HepG2 (cell line): ENCODE measurements around the gene ARFGEF2. TPM values are rescaled to one million over a fixed set of nuclear protein-coding genes. Genes with fewer than 3 reads are reported as not detected.
A peak's percentile ranks its signal among the peaks of the same experiment; 100 is the strongest.

Experiments
- ATAC-seq: fragments of 200-7000 bp; cut with Tn5 transposase; 3 replicates; pipeline ENCODE4 v1.9.1; 2020; ENCODE audit warnings: mild to moderate bottlenecking, moderate library complexity
- BruUV-seq: library from RNA; stranded (reverse); fragments of 400-500 nt; replicated peaks from 2 replicates; lab custom pipeline; 2021; lab: Mats Ljungman, UMichigan
- CTCF ChIA-PET: fragments of 300-600 bp; formaldehyde crosslinking; extraction: SDS; loops from one replicate; lab custom pipeline; 2021; ENCODE audit warnings: low total read pairs, inconsistent platforms, low intra/inter-chr PET ratio; lab: Yijun Ruan, JAX
- POLR2A ChIA-PET: fragments of 350-600 bp; sonication (Branson Sonifier 250); formaldehyde crosslinking; loops from one replicate; lab custom pipeline; 2020; ENCODE audit warnings: antibody characterized with exemption, inconsistent platforms; lab: Yijun Ruan, JAX
- DNase-seq: peaks from one replicate; pipeline ENCODE4 v3.0.0-alpha.2; 2015; ENCODE audit warnings: low spot score
- FAIRE-seq: peaks from 3 replicates; lab custom pipeline; 2011; peaks lifted over from hg19 to GRCh38; lab: Jason Lieb, UNC
- H2AFZ ChIP-seq: one replicate; pipeline ENCODE4 v1.6.1; 2011; ENCODE audit warnings: low read length, inconsistent platforms
- H3K27ac ChIP-seq: fragments of 300-600 bp; 3 replicates; pipeline ENCODE4 v1.8.0; 2011; ENCODE audit warnings: mixed run types, mild to moderate bottlenecking, mixed read lengths, low read length, inconsistent platforms; ENCODE audit not compliant: insufficient read depth; ENCODE audit errors: extremely low read length
- H3K27me3 ChIP-seq, 2 experiments: fragments of 200-600 bp in 1 of 2; 2 replicates in 1 of 2; 3 replicates in 1 of 2; pipeline versions ENCODE4 v1.6.0 to v1.8.0; 2011; ENCODE audit warnings: low read length in 2 of 2, mild to moderate bottlenecking in 2 of 2, moderate library complexity in 2 of 2, inconsistent platforms in 1 of 2; ENCODE audit not compliant: insufficient read depth in 2 of 2, control insufficient read depth in 1 of 2
- H3K36me3 ChIP-seq, 2 experiments: fragments of 200-600 bp in 1 of 2; replicated peaks in 1 of 2; 2 replicates in 1 of 2; 3 replicates in 1 of 2; pipeline versions ENCODE4 v1.5.1 to v1.8.0; 2011; ENCODE audit warnings: low read length in 2 of 2, inconsistent platforms in 1 of 2; ENCODE audit not compliant: insufficient read depth in 2 of 2, control insufficient read depth in 1 of 2
- H3K4me1 ChIP-seq: 2 replicates; pipeline ENCODE4 v1.5.1; 2012; ENCODE audit warnings: low read length, inconsistent platforms; ENCODE audit not compliant: insufficient read depth
- H3K4me2 ChIP-seq: 2 replicates; pipeline ENCODE4 v1.6.0; 2011; ENCODE audit warnings: low read depth, low read length, inconsistent platforms
- H3K4me3 ChIP-seq, 3 experiments: fragments of 200-600 bp in 1 of 3; sonication (generic), shearing (Covaris generic) in 1 of 3; replicated peaks in 1 of 3; 2 replicates each; pipeline ENCODE4 v1.5.1; 2011 to 2016; ENCODE audit warnings: low read length in 3 of 3, inconsistent platforms in 2 of 3, low read depth in 2 of 3, mild to moderate bottlenecking in 2 of 3, control low read depth in 1 of 3, mixed read lengths in 1 of 3; ENCODE audit not compliant: insufficient read depth in 1 of 3
- H3K79me2 ChIP-seq: one replicate; pipeline ENCODE4 v1.6.1; 2011; ENCODE audit warnings: low read length, inconsistent platforms; ENCODE audit not compliant: insufficient read depth
- H3K9ac ChIP-seq: 2 replicates; pipeline ENCODE4 v1.6.0; 2011; ENCODE audit warnings: mild to moderate bottlenecking, low read depth, low read length, inconsistent platforms; ENCODE audit not compliant: insufficient read depth
- H3K9me3 ChIP-seq: 2 replicates; pipeline ENCODE4 v1.5.1; 2012; ENCODE audit warnings: mild to moderate bottlenecking, low read length
- H4K20me1 ChIP-seq: 2 replicates; pipeline ENCODE4 v1.6.0; 2011; ENCODE audit warnings: inconsistent platforms, mild to moderate bottlenecking, low read length, moderate library complexity; ENCODE audit not compliant: insufficient read depth
- ATRX ChIP-seq: sonication (generic); formaldehyde crosslinking; IDR thresholded peaks from 2 replicates; pipeline ENCODE4 v1.4.0; 2020; ENCODE audit warnings: missing genetic modification reagents, borderline replicate concordance
- ERF ChIP-seq: IDR thresholded peaks from 2 replicates; pipeline ENCODE4 v1.6.1; 2018; ENCODE audit warnings: missing biosample characterization, missing genetic modification reagents
- GATAD2A ChIP-seq: IDR thresholded peaks from 2 replicates; pipeline ENCODE4 v1.6.1; 2016
- HNF4G ChIP-seq, 2 experiments: sonication (generic) in 1 of 2; formaldehyde crosslinking in 1 of 2; IDR thresholded peaks; 2 replicates each; pipeline versions ENCODE4 v1.4.0 to v1.6.1; 2011 to 2020; ENCODE audit warnings: borderline replicate concordance in 2 of 2, low read depth in 2 of 2, mild to moderate bottlenecking in 2 of 2, low read length in 1 of 2, missing genetic modification reagents in 1 of 2, moderate library complexity in 1 of 2
- HOXA9 ChIP-seq: sonication (generic); formaldehyde crosslinking; IDR thresholded peaks from 2 replicates; pipeline ENCODE4 v1.8.1; 2022; ENCODE audit warnings: missing genetic modification reagents, mild to moderate bottlenecking, moderate library complexity, borderline replicate concordance
- NCOA2 ChIP-seq: sonication (generic); formaldehyde crosslinking; IDR thresholded peaks from 2 replicates; pipeline ENCODE4 v1.8.0; 2022; ENCODE audit warnings: inconsistent platforms
- NCOR1 ChIP-seq: fragments of 200-600 bp; sonication (generic); IDR thresholded peaks from 2 replicates; pipeline ENCODE4 v1.7.0; 2017; ENCODE audit warnings: antibody characterized with exemption, low read length, borderline replicate concordance
- NFIB ChIP-seq: sonication (generic); formaldehyde crosslinking; IDR thresholded peaks from 2 replicates; pipeline ENCODE4 v1.9.0; 2021; ENCODE audit warnings: missing genetic modification reagents, mild to moderate bottlenecking, borderline replicate concordance
- NR2F2 ChIP-seq: IDR thresholded peaks from 2 replicates; pipeline ENCODE4 v1.6.1; 2012; ENCODE audit warnings: low read depth, inconsistent platforms, borderline replicate concordance
- SKI ChIP-seq: fragments of 450-650 bp; IDR thresholded peaks from one replicate; pipeline ENCODE4 v1.6.1; 2018; ENCODE audit warnings: mild to moderate bottlenecking; ENCODE audit not compliant: partially characterized antibody
- TBX2 ChIP-seq: sonication (generic); formaldehyde crosslinking; IDR thresholded peaks from 2 replicates; pipeline ENCODE4 v1.5.0; 2020; ENCODE audit warnings: missing genetic modification reagents, mild to moderate bottlenecking, borderline replicate concordance
- ZNF121 ChIP-seq: sonication (generic); formaldehyde crosslinking; IDR thresholded peaks from 2 replicates; pipeline ENCODE4 v1.5.0; 2020; ENCODE audit warnings: mild to moderate bottlenecking, missing genetic modification reagents
- ZNF232 ChIP-seq: sonication (generic); formaldehyde crosslinking; IDR thresholded peaks from 2 replicates; pipeline ENCODE4 v1.4.0; 2020; ENCODE audit warnings: missing genetic modification reagents, borderline replicate concordance
- ZNF768 ChIP-seq: sonication (generic); formaldehyde crosslinking; IDR thresholded peaks from 2 replicates; pipeline ENCODE4 v1.4.0; 2020; ENCODE audit warnings: missing genetic modification reagents
- ZNF781 ChIP-seq: sonication (generic); formaldehyde crosslinking; IDR thresholded peaks from 2 replicates; pipeline ENCODE4 v1.5.1; 2020; ENCODE audit warnings: borderline replicate concordance, mild to moderate bottlenecking, missing genetic modification reagents; ENCODE audit errors: not compliant biosample characterization
- WGBS: methylation state at CpG from one replicate; pipeline ENCODE4 v1.1.6; 2017; ENCODE audit warnings: low lambda C conversion rate; 5-methylcytosine and 5-hydroxymethylcytosine counted together
- in situ Hi-C: cut with HindIII; loops from 2 replicates; pipeline ENCODE4 v1.10.0; 2017; ENCODE audit warnings: low pct_unique_long_range_greater_than_20kb; ENCODE audit not compliant: extremely low pct_ligation_motif_present
- intact Hi-C: fragments of 100-400 bp; cut with micrococcal nuclease; formaldehyde crosslinking; loops from one replicate; pipeline ENCODE4 v1.10.0; 2022; ENCODE audit not compliant: unreplicated experiment
- polyA plus RNA-seq, 8 experiments: library from polyadenylated mRNA; depleted of rRNA in 3 of 8; stranded (reverse) in 7 of 8; unstranded in 1 of 8; fragments of >200 nt; fragmentation: Illumina TruSeq in 4 of 8; extraction: Trizol in 4 of 8; gene quantifications; 2 replicates each; pipeline versions ENCODE4 v1.2.1 to v1.2.3, GENCODE V29; 2011 to 2016; ENCODE audit warnings: low read depth in 4 of 8, missing spikeins in 1 of 8, mixed read lengths in 1 of 8; ENCODE audit not compliant: insufficient read depth in 1 of 8
- total RNA-seq, 5 experiments: library from RNA; depleted of rRNA; stranded (reverse); fragments of >200 nt; fragmentation: Illumina TruSeq; extraction: Trizol; gene quantifications; 2 replicates each; pipeline ENCODE4 v1.2.3, GENCODE V29; 2016; ENCODE audit warnings: low read depth in 1 of 5
- TF ChIP-seq, protein P1 (sequence below): sonication (generic); formaldehyde crosslinking; IDR thresholded peaks from 2 replicates; pipeline ENCODE4 v1.5.0; 2020; ENCODE audit warnings: mild to moderate bottlenecking, missing genetic modification reagents
- TF ChIP-seq, protein P2 (sequence below): sonication (generic); formaldehyde crosslinking; IDR thresholded peaks from 2 replicates; pipeline ENCODE4 v1.4.0; 2020; ENCODE audit warnings: missing genetic modification reagents, low read depth, mild to moderate bottlenecking, borderline replicate concordance
- TF ChIP-seq, protein P3 (sequence below): sonication (generic); formaldehyde crosslinking; IDR thresholded peaks from 2 replicates; pipeline ENCODE4 v1.4.0; 2020; ENCODE audit warnings: mild to moderate bottlenecking, missing genetic modification reagents
- TF ChIP-seq, protein P4 (sequence below): sonication (generic); formaldehyde crosslinking; IDR thresholded peaks from 2 replicates; pipeline ENCODE4 v1.4.0; 2020; ENCODE audit warnings: mild to moderate bottlenecking, missing genetic modification reagents

ARFGEF2 gene
- total and polyA plus RNA-seq, 2 of the 13 experiments (the other 11 are each of a cell fraction or from before 2014, with no cell fraction given), result 44.0 to 60.8 TPM

DNA sequence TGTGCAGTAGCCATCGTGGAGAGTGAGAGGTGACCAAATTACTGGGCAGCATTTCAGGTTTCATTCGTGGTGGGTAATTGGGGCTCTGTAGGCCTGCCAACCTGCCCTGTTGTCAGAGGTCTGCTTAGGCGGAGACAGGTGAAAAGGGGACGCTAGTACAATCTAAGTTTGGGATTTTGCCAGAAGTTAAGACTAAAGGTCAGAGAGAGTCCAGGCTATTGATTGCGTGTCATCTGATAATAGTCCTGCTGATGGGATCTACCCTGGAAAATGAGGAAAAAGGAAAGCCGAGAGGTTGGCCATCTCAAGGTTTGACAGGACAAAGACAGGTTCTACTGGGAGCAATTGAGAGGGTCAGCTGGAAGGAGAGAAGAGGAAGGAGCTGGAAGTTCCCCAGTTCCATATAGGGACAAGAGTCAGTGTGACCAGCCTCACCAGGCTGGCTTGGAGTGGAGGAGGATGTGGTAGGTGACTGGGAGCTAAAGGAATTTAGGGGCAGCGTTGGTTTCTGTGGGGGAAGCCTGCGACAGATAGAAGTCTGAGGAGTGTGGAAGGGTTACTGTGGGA, 10.9 kb downstream of the ARFGEF2 start:
- FAIRE-seq (peak; percentile 61), DNase-seq (peak; percentile 80), ATAC-seq (peak; percentile 83)
- peak overlapping the region; percentile 54 for H3K4me2 ChIP-seq
- 34% methylated on average over 8 of the region's 8 CpGs for WGBS
- POLR2A ChIA-PET, result interaction anchor here (3.5 kb wide), 1 partner anchor 9 kb away, joined by 30 read pairs; the partner anchor contains the start of gene ARFGEF2
- no peak overlapping the region for H2AFZ ChIP-seq
- H3K27me3 ChIP-seq, result no peaks in the 10 kb centered on the region
- peak overlapping the region; percentile 39 for H3K27ac ChIP-seq
- CTCF ChIA-PET, result no interaction called here
- H3K79me2 ChIP-seq, result peaks cover 70% of the 10 kb centered on the region
- peaks cover 71% of the 10 kb centered on the region for H3K4me1 ChIP-seq
- no TSS peak for BruUV-seq
- H4K20me1 ChIP-seq, result peaks cover 69% of the 10 kb centered on the region
- in situ Hi-C loops, result no loop called here
- H3K9ac ChIP-seq, result no peak overlapping the region
- intact Hi-C loops, result no loop called here
- H3K9me3 ChIP-seq, result no peaks in the 10 kb centered on the region
- peak overlapping the region in 1 of 3 experiments; percentile 14; a peak in 1 of 6 replicates for H3K4me3 ChIP-seq
- peaks cover 0 to 3% of the 10 kb centered on the region in 2 experiments; a peak in 3 of 5 replicates for H3K36me3 ChIP-seq
- TF ChIP-seq HNF4G (IDR thresholded peaks at IDR 0.05; ENCODE audit: borderline replicate concordance, low read depth, low read length) (peak; percentile 78), HNF4G (CRISPR knock-in tag; IDR thresholded peaks at IDR 0.05; ENCODE audit: borderline replicate concordance, low read depth) (no peak; the same call in 1 of the 2 replicates), NFIB (CRISPR knock-in tag) (0 out of 2 replicates have a peak, but pooled peaks have one; percentile 35), NCOR1 (peak; percentile 65; the same call in 1 of the 2 replicates), GATAD2A (CRISPR knock-in tag) (peak; percentile 70), SKI (peak; percentile 47), ZNF768 (no peak), ATRX (no peak), NCOA2 (0 out of 2 replicates have a peak, but pooled peaks have one; percentile 24), ZNF232 (CRISPR knock-in tag) (peak; percentile 35; the same call in 1 of the 2 replicates), NR2F2 (peak; percentile 56; the same call in 1 of the 2 replicates), ZNF781 (CRISPR knock-in tag) (peak; percentile 45), TBX2 (CRISPR knock-in tag) (peak; percentile 47; the same call in 1 of the 2 replicates), HOXA9 (CRISPR knock-in tag) (no peak), ZNF121 (peak; percentile 74; the same call in 1 of the 2 replicates), ERF (CRISPR knock-in tag) (peak; percentile 45; the same call in 1 of the 2 replicates)
- TF ChIP-seq, protein P1, sequence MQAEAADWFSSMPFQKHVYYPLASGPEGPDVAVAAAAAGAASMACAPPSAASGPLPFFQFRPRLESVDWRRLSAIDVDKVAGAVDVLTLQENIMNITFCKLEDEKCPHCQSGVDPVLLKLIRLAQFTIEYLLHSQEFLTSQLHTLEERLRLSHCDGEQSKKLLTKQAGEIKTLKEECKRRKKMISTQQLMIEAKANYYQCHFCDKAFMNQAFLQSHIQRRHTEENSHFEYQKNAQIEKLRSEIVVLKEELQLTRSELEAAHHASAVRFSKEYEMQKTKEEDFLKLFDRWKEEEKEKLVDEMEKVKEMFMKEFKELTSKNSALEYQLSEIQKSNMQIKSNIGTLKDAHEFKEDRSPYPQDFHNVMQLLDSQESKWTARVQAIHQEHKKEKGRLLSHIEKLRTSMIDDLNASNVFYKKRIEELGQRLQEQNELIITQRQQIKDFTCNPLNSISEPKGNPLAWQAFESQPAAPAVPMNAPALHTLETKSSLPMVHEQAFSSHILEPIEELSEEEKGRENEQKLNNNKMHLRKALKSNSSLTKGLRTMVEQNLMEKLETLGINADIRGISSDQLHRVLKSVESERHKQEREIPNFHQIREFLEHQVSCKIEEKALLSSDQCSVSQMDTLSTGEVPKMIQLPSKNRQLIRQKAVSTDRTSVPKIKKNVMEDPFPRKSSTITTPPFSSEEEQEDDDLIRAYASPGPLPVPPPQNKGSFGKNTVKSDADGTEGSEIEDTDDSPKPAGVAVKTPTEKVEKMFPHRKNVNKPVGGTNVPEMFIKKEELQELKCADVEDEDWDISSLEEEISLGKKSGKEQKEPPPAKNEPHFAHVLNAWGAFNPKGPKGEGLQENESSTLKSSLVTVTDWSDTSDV, result no peak
- TF ChIP-seq, protein P2, sequence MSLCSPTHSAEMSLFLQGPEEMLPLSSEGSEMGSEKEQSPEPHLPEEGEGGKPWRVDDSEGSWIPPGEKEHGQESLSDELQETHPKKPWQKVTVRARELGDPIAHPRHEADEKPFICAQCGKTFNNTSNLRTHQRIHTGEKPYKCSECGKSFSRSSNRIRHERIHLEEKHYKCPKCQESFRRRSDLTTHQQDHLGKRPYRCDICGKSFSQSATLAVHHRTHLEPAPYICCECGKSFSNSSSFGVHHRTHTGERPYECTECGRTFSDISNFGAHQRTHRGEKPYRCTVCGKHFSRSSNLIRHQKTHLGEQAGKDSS (CRISPR knock-in tag), result no peak
- TF ChIP-seq, protein P3, sequence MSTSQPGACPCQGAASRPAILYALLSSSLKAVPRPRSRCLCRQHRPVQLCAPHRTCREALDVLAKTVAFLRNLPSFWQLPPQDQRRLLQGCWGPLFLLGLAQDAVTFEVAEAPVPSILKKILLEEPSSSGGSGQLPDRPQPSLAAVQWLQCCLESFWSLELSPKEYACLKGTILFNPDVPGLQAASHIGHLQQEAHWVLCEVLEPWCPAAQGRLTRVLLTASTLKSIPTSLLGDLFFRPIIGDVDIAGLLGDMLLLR, result 0 out of 2 replicates have a peak, but pooled peaks have one; percentile 21
- TF ChIP-seq, protein P4, sequence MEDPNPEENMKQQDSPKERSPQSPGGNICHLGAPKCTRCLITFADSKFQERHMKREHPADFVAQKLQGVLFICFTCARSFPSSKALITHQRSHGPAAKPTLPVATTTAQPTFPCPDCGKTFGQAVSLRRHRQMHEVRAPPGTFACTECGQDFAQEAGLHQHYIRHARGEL (CRISPR knock-in tag), result peak; percentile 88; the same call in 1 of the 2 replicates
